NCI-H146 treated with DMSO at 0.1 percent for 48 hours (cell line): ENCODE results near the gene COL5A1.
"Not testable (repeated sequence)": the region's sequence is repeated elsewhere in the genome, so short reads cannot be mapped to it uniquely, and the experiment has no call there.

Source experiments
- DNase-seq: peaks from one replicate; lab custom pipeline; 2025; ENCODE audit not compliant: unreplicated experiment; lab: John Stamatoyannopoulos, UW

The COL5A1 gene

GRCh38 chr9:134690301-134690751 is 48.7 kb downstream of the COL5A1 start:
- DNase-seq = no peak

GRCh38 chr9:134690946-134691694 is 49.5 kb downstream of the COL5A1 start:
- DNase-seq = no peak

GRCh38 chr9:134691695-134692572 is 50.3 kb downstream of the COL5A1 start:
- no peak for DNase-seq

GRCh38 chr9:134692573-134692860 is 50.9 kb downstream of the COL5A1 start:
- DNase-seq = no peak

- no peak for DNase-seq
Measured at GRCh38 chr9:134693011-134693410, 51.4 kb downstream of the COL5A1 start.

- DNase-seq = no peak
Measured at GRCh38 chr9:134693641-134694367, 52.2 kb downstream of the COL5A1 start.

- no peak for DNase-seq
Measured at GRCh38 chr9:134694368-134694665, 52.7 kb downstream of the COL5A1 start.

GRCh38 chr9:134694714-134695113 is 53.1 kb downstream of the COL5A1 start:
- DNase-seq = no peak

- no peak for DNase-seq
Measured at GRCh38 chr9:134695144-134695543, 53.5 kb downstream of the COL5A1 start.

- no peak for DNase-seq
Measured at GRCh38 chr9:134696433-134696832, 54.8 kb downstream of the COL5A1 start.

- DNase-seq = no peak
Measured at GRCh38 chr9:134698111-134698510, 56.5 kb downstream of the COL5A1 start.

GRCh38 chr9:134698587-134699342 is 57.2 kb downstream of the COL5A1 start:
- no peak for DNase-seq

- no peak for DNase-seq
Measured at GRCh38 chr9:134699343-134699740, 57.7 kb downstream of the COL5A1 start.

GRCh38 chr9:134700636-134701350 is 59.2 kb downstream of the COL5A1 start:
- no peak for DNase-seq

- DNase-seq = no peak
Measured at GRCh38 chr9:134701581-134702259, 60.1 kb downstream of the COL5A1 start.

GRCh38 chr9:134702291-134702690 is 60.7 kb downstream of the COL5A1 start:
- DNase-seq = no peak

- DNase-seq = not testable (repeated sequence)
Measured at GRCh38 chr9:134703730-134704114, 62.1 kb downstream of the COL5A1 start.

GRCh38 chr9:134704498-134704897 is 62.9 kb downstream of the COL5A1 start:
- no peak for DNase-seq

GRCh38 chr9:134705786-134706185 is 64.2 kb downstream of the COL5A1 start:
- no peak for DNase-seq

GRCh38 chr9:134706522-134706921 is 64.9 kb downstream of the COL5A1 start:
- no peak for DNase-seq
